Type B pancreatic cell (in vitro differentiated cells): Measurements from ENCODE around the gene PODXL. TPM values are rescaled to one million over a fixed set of nuclear protein-coding genes. Genes with fewer than 3 reads are reported as not detected.

ENCODE experiments used
- DNase-seq: peaks from one replicate; pipeline ENCODE4 v3.0.0; 2021; ENCODE audit warnings: mixed read lengths; ENCODE audit not compliant: unreplicated experiment; ENCODE audit errors: extremely low spot score
- H3K27ac Mint-ChIP-seq: 2 replicates; pipeline ENCODE4 v1.8.0; 2021; ENCODE audit warnings: mild to moderate bottlenecking, mixed read lengths
- H3K27me3 Mint-ChIP-seq: 2 replicates; pipeline ENCODE4 v1.8.0; 2021; ENCODE audit warnings: mixed read lengths
- H3K36me3 Mint-ChIP-seq: 2 replicates; pipeline ENCODE4 v1.8.0; 2021; ENCODE audit warnings: mixed read lengths
- H3K4me1 Mint-ChIP-seq: one replicate; pipeline ENCODE4 v1.8.0; 2021; ENCODE audit warnings: mixed read lengths; ENCODE audit not compliant: unreplicated experiment
- H3K4me3 Mint-ChIP-seq: 2 replicates; pipeline ENCODE4 v1.8.0; 2021; ENCODE audit warnings: mild to moderate bottlenecking, mixed read lengths
- H3K9me3 Mint-ChIP-seq: 2 replicates; pipeline ENCODE4 v1.8.0; 2021; ENCODE audit warnings: mixed read lengths
- CTCF ChIP-seq: fragments of 200-600 bp; sonication (generic); conservative IDR thresholded peaks from 2 replicates; pipeline ENCODE4 v1.5.0; 2021; ENCODE audit warnings: antibody characterized with exemption, mild to moderate bottlenecking
- total RNA-seq: library from RNA; stranded (reverse); gene quantifications from 2 replicates; pipeline ENCODE4 v1.2.1, GENCODE V29; 2021; ENCODE audit warnings: low replicate concordance

Gene PODXL
- total RNA-seq, 1 donor from 2014 or later: 44.1 TPM

GRCh38 chr7:131537571-131537978, 18.9 kb downstream of the PODXL start:
- H3K27ac Mint-ChIP-seq: no peak overlapping the region
- H3K4me3 Mint-ChIP-seq: no peak overlapping the region
- no peak for DNase-seq
- TF ChIP-seq CTCF: no peak
- no peaks in the 10 kb centered on the region for H3K27me3 Mint-ChIP-seq
- H3K36me3 Mint-ChIP-seq: no peaks in the 10 kb centered on the region
- H3K4me1 Mint-ChIP-seq: peaks cover 22% of the 10 kb centered on the region
- no peaks in the 10 kb centered on the region for H3K9me3 Mint-ChIP-seq

GRCh38 chr7:131536361-131536849, 20.0 kb downstream of the PODXL start:
- peaks cover 16% of the 10 kb centered on the region for H3K4me1 Mint-ChIP-seq
- no peaks in the 10 kb centered on the region for H3K27me3 Mint-ChIP-seq

GRCh38 chr7:131533566-131534561, 22.6 kb downstream of the PODXL start:
- H3K9me3 Mint-ChIP-seq: no peaks in the 10 kb centered on the region
- no peaks in the 10 kb centered on the region for H3K36me3 Mint-ChIP-seq
- peaks cover 4% of the 10 kb centered on the region for H3K4me1 Mint-ChIP-seq
- no peaks in the 10 kb centered on the region for H3K27me3 Mint-ChIP-seq
- no peak overlapping the region for H3K4me3 Mint-ChIP-seq
- no peak overlapping the region for H3K27ac Mint-ChIP-seq
- DNase-seq: no peak
- no peak for TF ChIP-seq CTCF

More at GRCh38 chr7:131536361-131536849, 20.0 kb downstream of the PODXL start:
- no peak for TF ChIP-seq CTCF
- Mint-ChIP-seq H3K4me3 (no peak overlapping the region), H3K36me3 (no peaks in the 10 kb centered on the region), H3K9me3 (no peaks in the 10 kb centered on the region), H3K27ac (no peak overlapping the region)
- DNase-seq: no peak

GRCh38 chr7:131533151-131533559, 23.3 kb downstream of the PODXL start:
- H3K4me1 Mint-ChIP-seq: peaks cover 4% of the 10 kb centered on the region
- no peaks in the 10 kb centered on the region for H3K27me3 Mint-ChIP-seq
- H3K36me3 Mint-ChIP-seq: no peaks in the 10 kb centered on the region
- no peak overlapping the region for H3K4me3 Mint-ChIP-seq
- TF ChIP-seq CTCF: no peak
- no peak for DNase-seq
- H3K9me3 Mint-ChIP-seq: no peaks in the 10 kb centered on the region
- no peak overlapping the region for H3K27ac Mint-ChIP-seq

- Mint-ChIP-seq H3K27me3 (no peaks in the 10 kb centered on the region), H3K36me3 (no peaks in the 10 kb centered on the region), H3K9me3 (no peaks in the 10 kb centered on the region), H3K27ac (no peak overlapping the region), H3K4me1 (peaks cover 2% of the 10 kb centered on the region), H3K4me3 (no peak overlapping the region)
- no peak for DNase-seq
- no peak for TF ChIP-seq CTCF
These were observed 23.8 kb downstream of the PODXL start for GRCh38 chr7:131532570-131533091.
